IMR-90 (cell line): ENCODE data around the gene SLC26A11. TPM values are rescaled to one million over a fixed set of nuclear protein-coding genes. Genes with fewer than 3 reads are reported as not detected.
A peak's percentile ranks its signal among the peaks of the same experiment; 100 is the strongest.

Experiments
- ATAC-seq: fragments of 200-7000 bp; cut with Tn5 transposase; 2 replicates; pipeline ENCODE4 v1.9.1; 2020; ENCODE audit warnings: low read depth, mild to moderate bottlenecking, moderate library complexity
- BruUV-seq: library from RNA; stranded (reverse); fragments of 400-500 nt; replicated peaks from 2 replicates; lab custom pipeline; 2021; lab: Mats Ljungman, UMichigan
- CTCF ChIA-PET: fragments of 300-600 bp; formaldehyde crosslinking; extraction: SDS; loops from one replicate; lab custom pipeline; 2021; ENCODE audit warnings: antibody characterized with exemption; lab: Yijun Ruan, JAX
- POLR2A ChIA-PET: fragments of 300-600 bp; sonication (Branson Sonifier 250); formaldehyde crosslinking; loops from one replicate; lab custom pipeline; 2022; ENCODE audit warnings: antibody characterized with exemption; ENCODE audit not compliant: unreplicated experiment; lab: Charles Lee
- DNase-seq: peaks from one replicate; pipeline ENCODE4 v3.0.0; 2013
- H2AFZ ChIP-seq: replicated peaks from 2 replicates; pipeline ENCODE3; 2013; ENCODE audit warnings: low read length, mild to moderate bottlenecking; ENCODE audit not compliant: poor library complexity
- H2AK5ac ChIP-seq: 2 replicates; pipeline ENCODE4 v1.6.1; 2013; ENCODE audit warnings: low read depth, low read length, inconsistent platforms
- H2AK9ac ChIP-seq: replicated peaks from 2 replicates; pipeline ENCODE3; 2013; ENCODE audit warnings: mild to moderate bottlenecking, low read depth, low read length, moderate library complexity; ENCODE audit not compliant: poor library complexity
- H2BK120ac ChIP-seq: 2 replicates; pipeline ENCODE4 v1.6.1; 2013; ENCODE audit warnings: low read depth, low read length, inconsistent platforms
- H2BK15ac ChIP-seq: 3 replicates; pipeline ENCODE4 v1.6.1; 2013; ENCODE audit warnings: low read depth, low read length, inconsistent platforms
- H2BK20ac ChIP-seq: 2 replicates; pipeline ENCODE4 v1.6.1; 2013; ENCODE audit warnings: low read depth, mild to moderate bottlenecking, inconsistent platforms, low read length, moderate library complexity
- H2BK5ac ChIP-seq: 2 replicates; pipeline ENCODE4 v1.6.1; 2013; ENCODE audit warnings: mild to moderate bottlenecking, low read depth, low read length, inconsistent platforms; ENCODE audit not compliant: poor library complexity, severe bottlenecking
- H3K14ac ChIP-seq: replicated peaks from 2 replicates; pipeline ENCODE4 v1.6.1; 2013; ENCODE audit warnings: low read depth, low read length, inconsistent platforms
- H3K18ac ChIP-seq: 2 replicates; pipeline ENCODE4 v1.6.1; 2013; ENCODE audit warnings: low read depth, low read length, control low read depth
- H3K23ac ChIP-seq: 2 replicates; pipeline ENCODE4 v1.6.1; 2013; ENCODE audit warnings: low read depth, low read length, inconsistent platforms
- H3K27ac ChIP-seq: 2 replicates; pipeline ENCODE4 v1.5.1; 2013; ENCODE audit warnings: mild to moderate bottlenecking, control low read depth, low read length; ENCODE audit not compliant: insufficient read depth
- H3K27me3 ChIP-seq: 2 replicates; pipeline ENCODE4 v1.6.1; 2013; ENCODE audit warnings: low read length; ENCODE audit not compliant: control insufficient read depth, insufficient read depth
- H3K36me3 ChIP-seq: 2 replicates; pipeline ENCODE4 v1.6.1; 2013; ENCODE audit warnings: low read length, mixed read lengths; ENCODE audit not compliant: control insufficient read depth, insufficient read depth
- H3K4ac ChIP-seq: 2 replicates; pipeline ENCODE4 v1.6.1; 2013; ENCODE audit warnings: low read depth, low read length, inconsistent platforms
- H3K4me1 ChIP-seq: 2 replicates; pipeline ENCODE4 v1.6.1; 2013; ENCODE audit warnings: low read length, mixed read lengths; ENCODE audit not compliant: control insufficient read depth, insufficient read depth
- H3K4me2 ChIP-seq: 2 replicates; pipeline ENCODE4 v1.6.1; 2013; ENCODE audit warnings: low read depth, mild to moderate bottlenecking, control low read depth, low read length, moderate library complexity
- H3K4me3 ChIP-seq: 2 replicates; pipeline ENCODE4 v1.5.1; 2013; ENCODE audit warnings: low read depth, mild to moderate bottlenecking, control low read depth, low read length, moderate library complexity; ENCODE audit not compliant: insufficient read depth
- H3K56ac ChIP-seq: 2 replicates; pipeline ENCODE4 v1.6.1; 2013; ENCODE audit warnings: low read length, inconsistent platforms; ENCODE audit not compliant: insufficient read depth; ENCODE audit errors: extremely low read depth
- H3K79me1 ChIP-seq, 2 experiments: 2 replicates each; pipeline ENCODE4 v1.6.1; 2013; ENCODE audit warnings: low read length in 2 of 2, inconsistent platforms in 1 of 2, low read depth in 1 of 2
- H3K9ac ChIP-seq: 2 replicates; pipeline ENCODE4 v1.6.1; 2013; ENCODE audit warnings: low read depth, low read length, control low read depth
- H3K9me1 ChIP-seq: 2 replicates; pipeline ENCODE4 v1.6.1; 2013; ENCODE audit warnings: low read length, inconsistent platforms; ENCODE audit not compliant: insufficient read depth
- H3K9me3 ChIP-seq: 2 replicates; pipeline ENCODE4 v1.6.1; 2013; ENCODE audit warnings: low read length; ENCODE audit not compliant: control insufficient read depth, insufficient read depth
- H4K20me1 ChIP-seq: 2 replicates; pipeline ENCODE4 v1.6.1; 2013; ENCODE audit warnings: low read length, inconsistent platforms; ENCODE audit not compliant: insufficient read depth
- H4K5ac ChIP-seq: 2 replicates; pipeline ENCODE4 v1.6.1; 2013; ENCODE audit warnings: mild to moderate bottlenecking, low read depth, low read length, control low read depth
- H4K8ac ChIP-seq, 2 experiments: 2 replicates each; pipeline ENCODE4 v1.6.1; 2013; ENCODE audit warnings: low read depth in 2 of 2, low read length in 2 of 2, control low read depth in 1 of 2, inconsistent platforms in 1 of 2
- H4K91ac ChIP-seq: 2 replicates; pipeline ENCODE4 v1.6.1; 2013; ENCODE audit warnings: low read depth, low read length, inconsistent platforms; ENCODE audit not compliant: insufficient read depth
- BHLHE40 ChIP-seq: fragments of 150-350 bp; IDR thresholded peaks from 2 replicates; pipeline ENCODE4 v1.6.1; 2016; ENCODE audit warnings: mild to moderate bottlenecking, low read depth, low read length
- CEBPB ChIP-seq: IDR thresholded peaks from 2 replicates; pipeline ENCODE4 v1.6.1; 2012; ENCODE audit warnings: low read depth, low read length, improper control_type of control experiment
- CHD1 ChIP-seq: IDR thresholded peaks from 2 replicates; pipeline ENCODE4 v1.6.1; 2012; ENCODE audit warnings: low read depth, low read length, improper control_type of control experiment
- FOS ChIP-seq: fragments of 150-350 bp; IDR thresholded peaks from 2 replicates; pipeline ENCODE4 v1.6.1; 2016; ENCODE audit warnings: low read depth, low read length
- MAFK ChIP-seq: IDR thresholded peaks from 2 replicates; pipeline ENCODE4 v1.6.1; 2012; ENCODE audit warnings: low read depth, low read length, improper control_type of control experiment
- MAZ ChIP-seq: IDR thresholded peaks from 2 replicates; pipeline ENCODE4 v1.6.1; 2012; ENCODE audit warnings: low read depth, mild to moderate bottlenecking, low read length, improper control_type of control experiment, moderate library complexity, borderline replicate concordance
- MXI1 ChIP-seq: IDR thresholded peaks from 2 replicates; pipeline ENCODE4 v1.6.1; 2012; ENCODE audit warnings: low read depth, mild to moderate bottlenecking, low read length, moderate library complexity, borderline replicate concordance
- NFE2L2 ChIP-seq: fragments of 150-350 bp; IDR thresholded peaks from 2 replicates; pipeline ENCODE4 v1.6.1; 2016; ENCODE audit warnings: low read depth, mild to moderate bottlenecking, low read length
- POLR2A ChIP-seq: IDR thresholded peaks from 2 replicates; pipeline ENCODE4 v1.6.1; 2012; ENCODE audit warnings: mild to moderate bottlenecking, low read depth, low read length
- RAD21 ChIP-seq: IDR thresholded peaks from 2 replicates; pipeline ENCODE4 v1.6.1; 2012; ENCODE audit warnings: low read length, improper control_type of control experiment
- RCOR1 ChIP-seq: IDR thresholded peaks from 2 replicates; pipeline ENCODE4 v1.6.1; 2012; ENCODE audit warnings: mild to moderate bottlenecking, low read length, improper control_type of control experiment; ENCODE audit not compliant: insufficient replicate concordance
- RFX5 ChIP-seq: IDR thresholded peaks from 2 replicates; pipeline ENCODE4 v1.8.0; 2012; ENCODE audit warnings: low read depth, mild to moderate bottlenecking, low read length, moderate library complexity
- SMC3 ChIP-seq: fragments of 150-350 bp; IDR thresholded peaks from 2 replicates; pipeline ENCODE4 v1.6.1; 2016; ENCODE audit warnings: low read depth, mild to moderate bottlenecking, antibody characterized with exemption, low read length, moderate library complexity
- WGBS, 2 experiments: methylation state at CpG; one replicate each; pipeline versions ENCODE4 v1.1.5 to v1.1.7; 2013; ENCODE audit warnings: missing lambda C conversion rate in 2 of 2; ENCODE audit not compliant: insufficient read length in 1 of 2; ENCODE audit errors: extremely low coverage in 2 of 2; 5-methylcytosine and 5-hydroxymethylcytosine counted together
- dilution Hi-C: fragments of 300-500 bp; cut with HindIII; formaldehyde crosslinking; loops from one replicate; pipeline ENCODE4 v1.14.3; 2018; ENCODE audit warnings: low sequenced_read_pairs; ENCODE audit not compliant: unreplicated experiment
- in situ Hi-C: fragments of 300-500 bp; cut with MboI; formaldehyde crosslinking; loops from 3 replicates; pipeline ENCODE4 v1.14.3; 2019; ENCODE audit warnings: low sequenced_read_pairs, inconsistent platforms, mixed read lengths
- intact Hi-C: fragments of 100-400 bp; cut with micrococcal nuclease; formaldehyde crosslinking; loops from 2 replicates; pipeline ENCODE4 v1.10.0; 2022
- polyA plus RNA-seq, 3 experiments: library from polyadenylated mRNA; depleted of rRNA; stranded (reverse); fragments of >200 nt; gene quantifications; 2 replicates each; pipeline ENCODE4 v1.2.3, GENCODE V29; 2012; ENCODE audit warnings: low replicate concordance in 1 of 3
- total RNA-seq: library from RNA; depleted of rRNA; stranded (reverse); fragments of >200 nt; gene quantifications from 2 replicates; pipeline ENCODE4 v1.2.3, GENCODE V29; 2012
- TF ChIP-seq, protein P1 (sequence below): conservative IDR thresholded peaks from 2 replicates; pipeline ENCODE4 v1.5.1; 2012; ENCODE audit warnings: mild to moderate bottlenecking, low read depth, low read length, improper control_type of control experiment
- TF ChIP-seq, protein P2 (sequence below): fragments of 150-350 bp; IDR thresholded peaks from 2 replicates; pipeline ENCODE4 v1.6.1; 2016; ENCODE audit warnings: low read depth, mild to moderate bottlenecking, low read length, moderate library complexity, borderline replicate concordance

SLC26A11 gene
- total and polyA plus RNA-seq, 2 of the 4 experiments (the other 2 are of a cell fraction): 3.2 to 15.6 TPM

DNA sequence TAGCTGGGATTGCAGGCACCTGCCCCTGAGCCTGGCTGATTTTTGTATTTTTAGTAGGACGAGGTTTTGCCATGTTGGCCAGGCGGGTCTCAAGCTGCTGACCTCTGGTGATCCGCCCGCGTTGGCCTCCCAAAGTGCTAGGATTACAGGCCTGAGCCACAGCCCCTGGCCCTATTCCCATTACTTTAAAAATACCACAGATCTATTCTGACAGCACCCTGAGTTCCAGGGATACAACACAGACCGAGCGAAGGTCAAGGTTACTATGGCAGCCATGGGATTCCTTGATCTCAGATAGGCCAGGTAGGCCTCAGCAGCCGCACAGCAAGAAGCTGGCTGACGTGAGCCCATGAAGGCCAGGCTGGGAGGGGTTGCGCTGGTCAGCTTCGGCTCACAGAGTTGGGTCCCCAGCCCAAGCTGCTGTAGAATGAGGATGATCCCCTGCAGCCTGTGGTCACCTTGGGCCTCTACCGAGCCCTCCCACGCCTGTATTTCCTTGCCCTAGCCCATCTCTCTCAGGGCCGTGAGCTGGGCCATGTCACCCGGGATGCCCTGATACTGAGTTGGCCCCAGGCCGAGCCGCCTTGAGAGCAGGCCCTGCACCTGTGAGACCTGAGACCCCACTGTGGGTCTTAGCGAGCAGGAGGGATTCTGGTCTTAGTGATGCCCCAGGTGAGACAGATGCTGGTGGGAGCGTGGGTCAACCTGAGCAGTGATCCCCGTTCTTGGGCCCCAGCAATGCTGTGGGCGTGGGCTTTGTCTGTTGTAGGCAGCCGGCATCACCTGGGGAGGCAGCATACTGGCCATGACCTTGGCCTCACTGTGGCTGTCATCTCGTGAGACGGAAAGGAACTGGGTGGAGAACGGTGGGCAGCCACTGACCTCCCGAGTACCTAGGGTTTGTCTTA is 23.6 kb downstream of the SLC26A11 start:
- no peak overlapping the region for H3K27ac ChIP-seq
- no peak overlapping the region for H3K18ac ChIP-seq
- 99% methylated on average over 8 of the region's 26 CpGs; no CpG with 5 or more reads in 1 of the 2 experiments for WGBS, 2 experiments
- no peaks in the 10 kb centered on the region for H4K20me1 ChIP-seq
- H3K4me2 ChIP-seq: no peak overlapping the region
- no peak overlapping the region for H4K8ac ChIP-seq
- DNase-seq: no peak
- no peak overlapping the region for H3K4ac ChIP-seq
- no peak overlapping the region for H3K14ac ChIP-seq
- dilution Hi-C loops (no loop called here), intact Hi-C loops (no loop called here), in situ Hi-C loops (no loop called here)
- H2BK120ac ChIP-seq: no peak overlapping the region
- H2AK5ac ChIP-seq: 0 out of 2 replicates have a peak overlapping the region, but pooled peaks have one; percentile 8
- H2AK9ac ChIP-seq: peak overlapping the region; percentile 55
- no peaks in the 10 kb centered on the region for H3K79me1 ChIP-seq
- H3K9ac ChIP-seq: no peak overlapping the region
- no peak overlapping the region for H4K91ac ChIP-seq
- no peak overlapping the region for H2AFZ ChIP-seq
- H3K36me3 ChIP-seq: peaks cover 48% of the 10 kb centered on the region
- no peak for ATAC-seq
- no peaks in the 10 kb centered on the region for H3K27me3 ChIP-seq
- H3K9me1 ChIP-seq: 0 out of 2 replicates have a peak, but pooled peaks cover 2% of the 10 kb centered on the region
- POLR2A ChIA-PET: no interaction called here
- H3K56ac ChIP-seq: no peak overlapping the region
- no peaks in the 10 kb centered on the region for H3K9me3 ChIP-seq
- no peak overlapping the region for H2BK20ac ChIP-seq
- no peak overlapping the region for H2BK5ac ChIP-seq
- H3K4me3 ChIP-seq: no peak overlapping the region
- no peak overlapping the region for H3K23ac ChIP-seq
- no peaks in the 10 kb centered on the region for H3K4me1 ChIP-seq
- no peak overlapping the region for H4K5ac ChIP-seq
- no peak overlapping the region for H2BK15ac ChIP-seq
- CTCF ChIA-PET: no interaction called here
- BruUV-seq: no TSS peak
- TF ChIP-seq BHLHE40 (no peak), SMC3 (no peak), MXI1 (no peak), MAFK (no peak), RAD21 (no peak), RFX5 (no peak), MAZ (no peak), FOS (no peak), CHD1 (no peak), CEBPB (no peak), RCOR1 (no peak), NFE2L2 (no peak), POLR2A (no peak)
- TF ChIP-seq, protein P1, sequence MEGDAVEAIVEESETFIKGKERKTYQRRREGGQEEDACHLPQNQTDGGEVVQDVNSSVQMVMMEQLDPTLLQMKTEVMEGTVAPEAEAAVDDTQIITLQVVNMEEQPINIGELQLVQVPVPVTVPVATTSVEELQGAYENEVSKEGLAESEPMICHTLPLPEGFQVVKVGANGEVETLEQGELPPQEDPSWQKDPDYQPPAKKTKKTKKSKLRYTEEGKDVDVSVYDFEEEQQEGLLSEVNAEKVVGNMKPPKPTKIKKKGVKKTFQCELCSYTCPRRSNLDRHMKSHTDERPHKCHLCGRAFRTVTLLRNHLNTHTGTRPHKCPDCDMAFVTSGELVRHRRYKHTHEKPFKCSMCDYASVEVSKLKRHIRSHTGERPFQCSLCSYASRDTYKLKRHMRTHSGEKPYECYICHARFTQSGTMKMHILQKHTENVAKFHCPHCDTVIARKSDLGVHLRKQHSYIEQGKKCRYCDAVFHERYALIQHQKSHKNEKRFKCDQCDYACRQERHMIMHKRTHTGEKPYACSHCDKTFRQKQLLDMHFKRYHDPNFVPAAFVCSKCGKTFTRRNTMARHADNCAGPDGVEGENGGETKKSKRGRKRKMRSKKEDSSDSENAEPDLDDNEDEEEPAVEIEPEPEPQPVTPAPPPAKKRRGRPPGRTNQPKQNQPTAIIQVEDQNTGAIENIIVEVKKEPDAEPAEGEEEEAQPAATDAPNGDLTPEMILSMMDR: no peak
- TF ChIP-seq, protein P2, sequence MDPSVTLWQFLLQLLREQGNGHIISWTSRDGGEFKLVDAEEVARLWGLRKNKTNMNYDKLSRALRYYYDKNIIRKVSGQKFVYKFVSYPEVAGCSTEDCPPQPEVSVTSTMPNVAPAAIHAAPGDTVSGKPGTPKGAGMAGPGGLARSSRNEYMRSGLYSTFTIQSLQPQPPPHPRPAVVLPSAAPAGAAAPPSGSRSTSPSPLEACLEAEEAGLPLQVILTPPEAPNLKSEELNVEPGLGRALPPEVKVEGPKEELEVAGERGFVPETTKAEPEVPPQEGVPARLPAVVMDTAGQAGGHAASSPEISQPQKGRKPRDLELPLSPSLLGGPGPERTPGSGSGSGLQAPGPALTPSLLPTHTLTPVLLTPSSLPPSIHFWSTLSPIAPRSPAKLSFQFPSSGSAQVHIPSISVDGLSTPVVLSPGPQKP: no peak
